Body of pancreas (tissue), 4 donors: Measurements from ENCODE around the gene CGNL1. TPM values are rescaled to one million over a fixed set of nuclear protein-coding genes. Genes with fewer than 3 reads are reported as not detected.

Source experiments
- ATAC-seq: fragments of 150-250 bp; one replicate; pipeline ENCODE4 v1.9.1; 2016
- DNase-seq, 4 donors: peaks; one replicate each; pipeline ENCODE4 v3.0.0-alpha.2; 2019
- H3K27ac ChIP-seq, 4 donors: fragments of 200-600 bp; sonication (generic); 1 replicate in 3 of 4; 2 replicates in 1 of 4; pipeline versions ENCODE4 v1.5.1 to v1.6.1; 2016 to 2019; ENCODE audit warnings: mild to moderate bottlenecking in 1 of 4, mixed read lengths in 1 of 4, moderate library complexity in 1 of 4
- H3K27me3 ChIP-seq, 2 donors: fragments of 200-600 bp; sonication (generic); one replicate each; pipeline ENCODE4 v1.6.0; 2016; ENCODE audit warnings: mild to moderate bottlenecking in 1 of 2
- H3K36me3 ChIP-seq, 2 donors: fragments of 200-600 bp; sonication (generic); replicated peaks in 1 of 2; 2 replicates each; pipeline ENCODE4 v1.5.1; 2016; ENCODE audit warnings: low read depth in 2 of 2; ENCODE audit not compliant: insufficient read depth in 1 of 2
- H3K4me1 ChIP-seq: fragments of 200-600 bp; sonication (generic); one replicate; pipeline ENCODE4 v1.6.0; 2016
- H3K4me3 ChIP-seq, 2 donors: fragments of 200-600 bp; sonication (generic); 1 replicate in 1 of 2; 2 replicates in 1 of 2; pipeline ENCODE4 v1.5.1; 2016 to 2019
- H3K9me3 ChIP-seq, 3 donors: fragments of 200-600 bp; sonication (generic); 1 replicate in 2 of 3; 2 replicates in 1 of 3; pipeline ENCODE4 v1.5.1; 2016
- POLR2A ChIP-seq, 3 donors: fragments of 450-650 bp; IDR thresholded peaks; one replicate each; pipeline ENCODE4 v1.6.1; 2016; ENCODE audit warnings: antibody characterized with exemption in 3 of 3, mild to moderate bottlenecking in 2 of 3
- WGBS, 2 donors: methylation state at CpG; one replicate each; pipeline ENCODE4 v1.1.5; 2017; 5-methylcytosine and 5-hydroxymethylcytosine counted together
- intact Hi-C: fragments of 100-400 bp; cut with DNase I; formaldehyde crosslinking; loops from one replicate; pipeline ENCODE4 v1.15.1; 2023
- total RNA-seq, 2 donors: library from RNA; depleted of rRNA; stranded (reverse); fragments of >200 nt; gene quantifications; one replicate each; pipeline ENCODE4 v1.1.0, GENCODE V29; 2016
- TF ChIP-seq, protein P1 (sequence below), 7 experiments: fragments of 450-650 bp in 4 of 7; fragments of 200-600 bp in 3 of 7; sonication (generic) in 3 of 7; IDR thresholded peaks; one replicate each; pipeline ENCODE4 v1.5.1; 2016 to 2019; ENCODE audit warnings: antibody characterized with exemption in 7 of 7

The CGNL1 gene
- total RNA-seq, 2 donors from 2014 or later, result 24.7 to 30.6 TPM

GRCh38 chr15:57495554-57496165 lies 119.4 kb downstream of the CGNL1 start:
- 55 to 58% methylated on average over 2 of the region's 2 CpGs for WGBS, 2 donors
- H3K4me3 ChIP-seq, result no peak overlapping the region
- TF ChIP-seq, protein P1, sequence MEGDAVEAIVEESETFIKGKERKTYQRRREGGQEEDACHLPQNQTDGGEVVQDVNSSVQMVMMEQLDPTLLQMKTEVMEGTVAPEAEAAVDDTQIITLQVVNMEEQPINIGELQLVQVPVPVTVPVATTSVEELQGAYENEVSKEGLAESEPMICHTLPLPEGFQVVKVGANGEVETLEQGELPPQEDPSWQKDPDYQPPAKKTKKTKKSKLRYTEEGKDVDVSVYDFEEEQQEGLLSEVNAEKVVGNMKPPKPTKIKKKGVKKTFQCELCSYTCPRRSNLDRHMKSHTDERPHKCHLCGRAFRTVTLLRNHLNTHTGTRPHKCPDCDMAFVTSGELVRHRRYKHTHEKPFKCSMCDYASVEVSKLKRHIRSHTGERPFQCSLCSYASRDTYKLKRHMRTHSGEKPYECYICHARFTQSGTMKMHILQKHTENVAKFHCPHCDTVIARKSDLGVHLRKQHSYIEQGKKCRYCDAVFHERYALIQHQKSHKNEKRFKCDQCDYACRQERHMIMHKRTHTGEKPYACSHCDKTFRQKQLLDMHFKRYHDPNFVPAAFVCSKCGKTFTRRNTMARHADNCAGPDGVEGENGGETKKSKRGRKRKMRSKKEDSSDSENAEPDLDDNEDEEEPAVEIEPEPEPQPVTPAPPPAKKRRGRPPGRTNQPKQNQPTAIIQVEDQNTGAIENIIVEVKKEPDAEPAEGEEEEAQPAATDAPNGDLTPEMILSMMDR (IDR thresholded peaks at IDR 0.05), result no peak
- TF ChIP-seq POLR2A (IDR thresholded peaks at IDR 0.05), result no peak
- H3K9me3 ChIP-seq, result no peaks in the 10 kb centered on the region
- no peaks in the 10 kb centered on the region for H3K36me3 ChIP-seq
- DNase-seq (no peak), ATAC-seq (no peak)
- H3K27ac ChIP-seq, result peak overlapping the region; percentile 77 to 85 (median 80)
- H3K4me1 ChIP-seq, result peaks cover 56% of the 10 kb centered on the region
- no peaks in the 10 kb centered on the region for H3K27me3 ChIP-seq
- intact Hi-C loops, result no loop called here

DNA sequence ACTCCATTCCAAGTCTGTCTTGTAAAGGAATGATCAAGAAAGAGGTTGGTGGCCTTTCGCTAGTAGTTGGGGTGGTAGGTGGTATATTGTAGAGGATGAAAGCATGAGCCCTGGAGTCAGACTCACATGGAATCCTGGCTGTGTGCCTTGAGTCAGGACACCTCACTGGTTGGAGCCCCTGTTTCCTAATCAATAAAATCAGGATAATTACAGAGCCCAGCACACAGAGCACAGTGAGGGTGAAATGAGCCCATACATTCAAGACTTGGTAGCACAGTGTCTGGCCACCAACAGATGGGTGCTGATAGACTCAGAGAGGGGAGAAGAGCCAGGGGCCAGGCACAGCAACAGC lies 120.3 kb downstream of the CGNL1 start:
- DNase-seq (no peak), ATAC-seq (no peak)
- H3K9me3 ChIP-seq, result no peaks in the 10 kb centered on the region
- H3K36me3 ChIP-seq, result no peaks in the 10 kb centered on the region
- H3K27ac ChIP-seq, result peak overlapping the region; percentile 77 to 85 (median 80)
- peaks cover 65% of the 10 kb centered on the region for H3K4me1 ChIP-seq
- no peak for TF ChIP-seq POLR2A (IDR thresholded peaks at IDR 0.05)
- TF ChIP-seq, protein P1 (IDR thresholded peaks at IDR 0.05), result no peak
- intact Hi-C loops, result no loop called here
- H3K4me3 ChIP-seq, result no peak overlapping the region
- 100% methylated on average over 1 of the region's 1 CpG for WGBS, 2 donors
- no peaks in the 10 kb centered on the region for H3K27me3 ChIP-seq

DNA sequence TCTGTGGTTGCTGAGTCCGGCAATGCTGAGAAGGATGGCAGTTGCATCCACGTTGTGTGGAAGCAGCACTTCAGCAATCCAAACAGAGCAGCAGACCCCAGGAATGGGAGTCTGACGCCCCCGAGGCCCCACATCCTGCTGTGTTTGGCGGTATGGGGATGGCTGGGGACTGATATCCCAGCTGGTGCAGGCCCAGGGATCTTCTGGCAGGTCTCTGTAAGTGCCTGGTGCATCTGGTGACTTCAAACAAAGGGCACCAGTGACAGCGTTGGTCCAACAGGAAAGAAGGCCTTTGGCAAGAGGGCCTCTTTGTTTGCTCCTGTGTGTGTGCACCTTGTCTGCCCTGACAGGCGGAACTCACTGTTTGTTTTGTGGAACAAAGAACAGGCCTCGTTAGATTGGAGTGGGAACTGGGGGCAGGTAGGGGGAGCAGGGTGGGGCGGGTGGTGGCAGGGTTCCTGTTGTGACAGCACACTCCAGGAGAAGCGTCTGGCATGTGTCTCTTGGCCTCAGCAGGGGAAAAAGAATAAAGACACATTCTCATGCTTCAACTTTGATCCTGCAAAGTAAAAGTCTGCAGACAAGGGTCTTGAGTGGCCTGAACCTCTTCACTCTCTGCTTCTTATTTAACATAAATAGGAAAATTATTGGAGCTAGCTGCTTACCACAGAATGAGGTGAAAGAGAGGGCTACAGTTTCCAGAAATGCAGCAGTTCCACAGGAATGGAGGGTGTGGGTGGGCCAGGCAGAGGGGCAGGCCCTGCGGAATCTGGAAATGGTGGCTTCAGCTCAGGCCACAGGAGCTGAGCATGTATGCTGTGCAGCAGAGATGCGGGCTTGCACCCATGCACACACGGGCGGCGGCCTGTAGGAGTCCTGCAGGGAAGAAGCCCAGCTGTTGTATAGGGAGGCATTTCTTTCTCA lies 120.9 kb downstream of the CGNL1 start:
- peak; percentile 56 to 84 (median 78) for DNase-seq
- no peaks in the 10 kb centered on the region for H3K9me3 ChIP-seq
- H3K36me3 ChIP-seq, result no peaks in the 10 kb centered on the region
- peak; percentile 83 for ATAC-seq
- no peak overlapping the region for H3K4me3 ChIP-seq
- intact Hi-C loops, result no loop called here
- peak overlapping the region; percentile 77 to 85 (median 80) for H3K27ac ChIP-seq
- WGBS, 2 donors, result 49 to 60% methylated on average over 12 to 15 of the region's 15 CpGs
- H3K27me3 ChIP-seq, result no peaks in the 10 kb centered on the region
- peaks cover 71% of the 10 kb centered on the region for H3K4me1 ChIP-seq
- TF ChIP-seq, protein P1 (IDR thresholded peaks at IDR 0.05), result no peak
- peak in 2 of 3 donors; percentile 11 to 29 for TF ChIP-seq POLR2A (IDR thresholded peaks at IDR 0.05)

DNA sequence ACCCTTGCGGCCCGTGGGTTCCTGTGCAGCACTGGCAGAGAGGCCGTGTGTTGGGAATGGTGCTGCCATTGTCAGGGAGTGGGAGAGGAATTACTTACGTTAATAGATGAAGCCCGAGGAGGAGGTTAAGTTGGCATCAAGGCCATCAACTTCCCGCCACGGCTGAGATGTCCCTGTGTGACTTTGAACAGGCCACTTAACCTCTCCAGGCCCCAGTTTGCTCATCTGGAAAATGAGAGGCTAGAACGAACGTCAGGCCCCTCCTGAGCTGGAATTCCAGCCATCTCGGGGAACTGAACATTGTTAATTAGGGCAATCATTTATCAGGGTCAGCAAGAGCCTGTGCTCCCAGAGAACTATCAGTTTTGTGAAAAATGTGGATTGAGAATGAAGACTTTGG lies 124.0 kb downstream of the CGNL1 start:
- H3K4me1 ChIP-seq, result peaks cover 94% of the 10 kb centered on the region
- DNase-seq, result no peak
- no peaks in the 10 kb centered on the region for H3K27me3 ChIP-seq
- peak overlapping the region; percentile 47 to 96 (median 74) for H3K27ac ChIP-seq
- WGBS, 2 donors, result 53 to 54% methylated on average over 10 of the region's 10 CpGs
- intact Hi-C loops, result no loop called here
- no peaks in the 10 kb centered on the region for H3K36me3 ChIP-seq
- TF ChIP-seq, protein P1 (IDR thresholded peaks at IDR 0.05), result no peak
- no peak for TF ChIP-seq POLR2A (IDR thresholded peaks at IDR 0.05)
- H3K9me3 ChIP-seq, result no peaks in the 10 kb centered on the region
- H3K4me3 ChIP-seq, result no peak overlapping the region
- no peak for ATAC-seq
